IPS-11a (cell line): ENCODE results near the gene SERP1.

Experiments
- H3K4me3 ChIP-seq: one replicate; pipeline ENCODE4 v1.5.1; 2013; ENCODE audit warnings: low read depth, low read length, control low read depth

Gene SERP1

DNA sequence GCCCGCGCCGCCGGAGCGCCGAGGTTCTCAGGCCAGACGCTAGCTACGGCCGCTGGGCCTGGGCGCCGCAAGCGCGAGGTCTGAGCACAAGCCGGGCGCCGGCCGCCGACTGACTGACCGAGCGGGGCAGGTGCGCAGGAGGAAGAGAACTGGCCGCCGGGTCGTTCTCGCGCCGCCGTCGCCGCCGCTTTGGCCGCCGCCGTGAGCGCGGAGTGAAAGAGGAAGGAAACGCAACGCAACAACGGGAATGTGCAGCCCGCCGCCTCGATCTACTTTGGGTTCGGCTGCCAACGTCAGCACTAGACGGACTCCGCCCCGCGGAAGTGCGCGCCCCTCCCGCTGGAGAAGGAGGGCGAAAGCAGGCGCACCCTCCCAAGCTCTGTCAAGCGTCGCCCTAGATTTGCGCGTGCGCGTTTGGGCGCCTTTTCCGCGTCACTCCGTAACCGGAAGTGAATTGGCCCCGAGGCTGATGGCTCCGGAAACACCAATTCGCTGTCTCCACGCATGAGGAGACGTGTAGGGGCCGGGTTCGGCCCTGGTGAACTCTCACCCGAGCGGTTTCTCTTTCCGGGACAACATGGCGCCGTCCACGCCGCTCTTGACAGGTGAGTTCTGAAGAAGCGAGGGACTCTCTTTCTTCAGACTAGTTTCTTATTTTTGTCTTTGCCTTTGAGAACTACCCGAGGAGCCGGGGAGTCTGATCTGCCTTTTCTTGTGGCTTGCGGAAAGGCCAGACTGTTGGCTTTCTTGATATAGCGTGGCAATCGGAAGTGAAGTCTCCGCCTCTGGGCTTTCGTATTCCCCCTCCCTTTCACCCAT, at the start of gene SERP1, which contains the start of gene EIF2A:
SERP1 (minus strand) TSS at position 271 of the 819 bp plus-strand sequence. CDS start 361 bp downstream, outside the sequence.
EIF2A (plus strand) TSS at position 562 of the 819 bp plus-strand sequence; CDS start at position 578, 16 bp downstream.
- peak within 1 kb of the TSS; percentile 95 for H3K4me3 ChIP-seq

DNA sequence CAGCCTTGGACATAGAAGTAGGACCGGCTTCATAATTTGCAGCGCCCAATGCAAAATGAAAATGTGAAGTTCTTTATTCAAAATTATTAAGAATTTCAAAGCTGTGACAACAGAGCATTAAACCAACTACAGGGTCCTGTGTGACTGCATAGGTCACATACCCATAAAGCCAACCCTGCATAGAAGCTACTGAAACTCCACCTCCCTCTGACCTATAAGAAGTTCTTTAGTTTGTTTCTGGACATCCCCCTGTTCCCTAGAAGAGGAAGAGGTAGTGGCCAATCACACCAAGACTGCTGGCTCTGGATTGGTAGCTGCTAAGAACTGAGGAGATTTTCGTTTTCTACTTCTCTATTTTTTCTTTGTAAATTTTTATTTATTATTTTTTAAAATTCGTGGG, 47.9 kb upstream of the SERP1 start:
- no peak overlapping the region for H3K4me3 ChIP-seq

DNA sequence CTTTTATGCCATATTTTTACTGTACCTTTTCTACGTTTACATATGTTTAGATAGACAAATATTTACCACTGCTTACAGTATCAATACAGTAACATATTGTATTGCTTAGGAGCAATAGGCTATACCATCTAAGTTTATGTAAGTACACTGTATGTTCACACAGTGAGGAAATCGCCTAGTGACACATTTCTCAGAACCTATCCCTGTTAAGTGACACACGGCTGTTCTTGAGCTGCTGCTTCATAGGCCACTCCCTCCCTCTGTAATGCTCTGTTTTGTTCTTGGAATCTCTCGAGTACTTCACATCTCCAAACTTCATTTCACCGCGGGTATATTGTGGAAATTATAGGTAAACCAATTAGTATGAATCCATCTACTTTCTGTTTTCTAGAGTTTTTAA, 43.5 kb upstream of the SERP1 start:
- no peak overlapping the region for H3K4me3 ChIP-seq

DNA sequence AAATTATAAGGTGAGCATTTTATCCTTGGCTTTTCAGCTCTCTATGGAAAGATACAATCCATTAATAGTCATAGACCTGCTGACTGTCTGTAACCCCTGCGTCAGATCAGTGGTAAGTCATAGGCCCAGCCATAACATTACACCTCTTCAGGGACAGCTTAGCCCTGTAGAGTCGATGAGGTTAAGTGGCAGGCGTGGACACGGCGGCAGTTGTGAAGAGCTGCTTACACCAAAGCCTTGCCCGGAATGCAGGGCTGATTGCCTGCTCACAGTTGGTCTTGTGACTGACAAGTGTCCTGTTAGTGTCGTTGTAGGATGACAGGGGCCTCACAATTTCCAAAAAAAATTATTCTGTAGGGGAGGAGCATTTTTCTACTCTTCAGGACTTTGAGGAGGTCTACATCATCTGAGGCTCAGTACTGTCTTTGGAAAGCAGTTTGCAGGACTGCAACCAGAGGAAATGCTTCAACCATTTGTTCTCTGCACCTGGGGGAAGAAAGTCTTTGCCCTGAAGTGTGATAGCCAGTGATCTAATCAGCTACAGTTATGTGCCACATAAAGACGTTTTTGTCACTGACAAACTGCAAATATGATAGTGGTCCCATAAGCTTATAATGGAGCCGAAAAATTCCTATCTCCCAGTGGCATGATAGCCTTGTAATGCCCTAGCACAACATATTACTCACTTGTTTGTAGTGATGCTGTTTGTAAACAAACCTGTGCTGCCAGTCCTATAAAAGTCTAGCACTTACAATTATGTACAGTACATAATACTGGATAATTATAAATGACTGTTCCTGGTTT, 41.9 kb upstream of the SERP1 start:
- no peak overlapping the region for H3K4me3 ChIP-seq

DNA sequence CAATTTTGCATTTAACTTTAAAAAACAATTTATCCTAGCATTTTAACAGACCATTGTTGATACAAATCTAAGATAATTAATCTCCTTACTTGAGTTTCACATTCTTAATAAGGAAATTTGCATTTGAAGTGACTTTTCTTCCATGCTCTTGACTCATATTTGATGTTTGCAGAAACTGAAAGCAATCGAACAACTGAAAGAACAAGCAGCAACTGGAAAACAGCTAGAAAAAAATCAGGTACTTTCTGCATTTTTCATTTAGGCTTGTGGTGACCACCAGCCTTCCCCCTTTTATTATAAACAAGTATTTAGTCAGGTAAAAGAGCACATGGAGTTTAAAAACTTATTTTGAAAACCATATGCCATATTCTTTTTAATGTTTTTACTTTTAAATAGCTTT, 36.7 kb upstream of the SERP1 start:
- H3K4me3 ChIP-seq: no peak overlapping the region

DNA sequence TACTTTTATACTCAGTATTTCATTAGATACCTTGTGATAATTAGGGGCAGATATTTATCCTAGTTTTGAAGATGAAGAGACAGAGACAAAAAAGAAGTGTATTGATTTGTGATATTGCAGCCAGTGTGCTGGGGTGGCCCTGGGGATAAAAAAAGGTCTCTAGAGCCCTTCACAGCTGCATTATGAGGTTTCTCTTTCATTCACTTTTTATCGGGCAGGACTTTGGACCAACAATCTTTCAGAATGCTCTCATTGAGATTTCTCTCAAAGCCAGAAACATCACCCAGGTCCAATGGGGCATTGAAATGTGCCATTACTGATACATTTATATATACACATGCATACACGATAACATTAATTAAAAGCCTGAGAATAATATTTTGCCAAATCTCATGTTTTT, 36.3 kb upstream of the SERP1 start:
- H3K4me3 ChIP-seq: no peak overlapping the region

DNA sequence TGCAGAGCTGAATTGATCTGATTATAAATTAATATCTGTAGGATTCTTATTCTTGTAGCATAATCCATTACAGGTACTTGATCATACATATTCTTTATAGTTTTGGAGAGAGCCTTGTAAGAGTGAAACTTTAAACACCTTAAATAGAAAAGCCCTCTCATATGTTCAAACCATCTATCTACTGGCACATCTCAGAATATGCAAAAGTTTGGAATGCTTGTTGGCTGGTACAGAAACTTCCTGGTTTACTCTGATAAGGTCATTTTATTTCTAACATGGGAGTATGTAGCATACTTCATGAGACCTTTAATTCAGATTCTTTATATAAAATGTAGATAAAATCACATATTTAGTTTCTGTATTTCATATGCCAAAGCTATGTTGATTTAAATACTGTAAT, 34.9 kb upstream of the SERP1 start:
- no peak overlapping the region for H3K4me3 ChIP-seq

DNA sequence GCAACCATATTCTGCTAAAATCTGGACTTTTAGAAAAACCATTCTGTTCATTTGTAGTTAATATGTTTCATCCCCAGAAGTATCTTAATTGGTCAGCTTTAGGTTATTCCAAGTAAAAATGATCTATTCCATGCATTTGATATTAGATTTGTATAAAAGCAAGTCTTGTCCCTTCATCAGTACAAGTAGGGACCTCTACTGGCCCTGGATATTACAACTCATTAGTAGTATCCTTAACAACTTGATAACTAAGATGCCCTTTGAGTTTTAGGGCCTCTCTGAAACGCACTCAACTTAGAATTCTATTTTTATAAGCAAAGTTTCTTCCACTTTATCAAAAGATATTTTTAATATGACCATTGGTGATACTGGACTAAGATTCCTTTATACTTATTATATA, 31.6 kb upstream of the SERP1 start:
- H3K4me3 ChIP-seq: no peak overlapping the region

DNA sequence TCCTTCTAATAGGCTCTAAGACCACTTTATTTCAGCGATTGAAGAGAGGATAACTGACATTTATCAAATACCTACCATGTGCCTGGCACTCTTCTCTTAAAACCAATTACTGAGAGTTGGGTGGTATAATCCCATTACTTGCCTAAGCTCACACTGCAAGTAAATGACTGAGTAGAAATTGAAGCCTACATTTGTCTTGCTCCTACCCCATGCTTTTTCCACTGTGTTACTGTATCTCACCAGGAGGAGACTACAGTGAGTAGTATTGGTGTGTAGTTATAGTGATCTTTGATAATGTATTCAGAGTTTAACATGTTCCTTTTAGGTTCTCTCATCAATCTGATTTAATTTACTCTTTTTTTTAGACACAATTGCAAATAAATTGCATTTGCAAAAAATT, 21.0 kb upstream of the SERP1 start:
- no peak overlapping the region for H3K4me3 ChIP-seq

DNA sequence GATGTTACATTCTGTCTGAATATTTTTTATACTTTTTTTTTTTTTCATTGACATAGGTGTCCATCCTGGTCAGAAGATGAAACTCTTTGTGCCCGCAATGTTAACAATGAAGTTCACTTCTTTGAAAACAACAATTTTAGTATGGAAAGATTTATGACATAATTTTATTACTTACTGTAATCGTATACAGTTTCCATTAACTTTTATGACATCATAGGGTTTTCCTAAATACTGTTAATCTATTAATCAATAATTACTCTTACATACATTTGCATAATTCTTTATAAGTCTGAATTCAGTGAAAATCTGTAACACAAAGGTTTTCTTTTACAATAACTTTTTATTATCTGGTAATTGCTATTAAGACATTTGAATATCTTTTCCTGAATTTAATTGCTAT, 17.9 kb upstream of the SERP1 start:
- no peak overlapping the region for H3K4me3 ChIP-seq

DNA sequence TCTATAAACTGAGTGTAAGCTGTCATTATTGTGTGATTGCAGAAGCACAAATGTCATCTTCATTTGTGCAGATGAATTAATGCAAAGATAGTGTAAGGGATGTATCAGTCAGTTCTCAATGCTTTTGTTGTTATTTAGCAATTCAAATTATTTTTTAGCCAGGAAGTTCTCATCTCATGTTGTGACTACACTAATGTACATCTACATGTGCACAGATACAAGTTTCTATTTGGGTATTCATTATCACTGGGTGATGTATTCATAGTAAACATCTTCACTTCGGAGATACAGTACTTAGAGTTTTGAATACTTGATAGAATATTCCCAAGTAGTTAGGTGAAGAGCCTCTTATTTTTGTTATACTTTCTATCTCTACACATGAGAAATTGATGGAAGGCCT, 11.4 kb upstream of the SERP1 start:
- H3K4me3 ChIP-seq: no peak overlapping the region

DNA sequence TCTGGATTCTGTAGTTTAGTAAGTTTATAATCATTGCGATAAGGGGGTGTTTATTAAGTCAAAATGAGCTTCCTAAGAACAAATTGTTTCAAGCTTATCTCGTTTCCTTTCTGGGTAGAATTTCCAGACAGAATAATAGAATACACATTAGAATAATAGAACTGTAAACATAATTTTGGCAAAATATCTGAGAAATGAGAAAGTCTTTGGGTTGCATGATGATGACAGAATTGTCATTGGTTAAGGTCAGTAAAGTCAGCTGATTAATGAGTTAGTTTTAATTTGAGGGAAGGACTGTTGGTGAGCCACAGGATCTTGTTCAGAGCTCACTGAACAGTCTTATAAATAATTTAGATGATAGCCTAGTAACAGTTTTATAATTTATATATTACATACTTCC, 10.5 kb upstream of the SERP1 start:
- H3K4me3 ChIP-seq: no peak overlapping the region

DNA sequence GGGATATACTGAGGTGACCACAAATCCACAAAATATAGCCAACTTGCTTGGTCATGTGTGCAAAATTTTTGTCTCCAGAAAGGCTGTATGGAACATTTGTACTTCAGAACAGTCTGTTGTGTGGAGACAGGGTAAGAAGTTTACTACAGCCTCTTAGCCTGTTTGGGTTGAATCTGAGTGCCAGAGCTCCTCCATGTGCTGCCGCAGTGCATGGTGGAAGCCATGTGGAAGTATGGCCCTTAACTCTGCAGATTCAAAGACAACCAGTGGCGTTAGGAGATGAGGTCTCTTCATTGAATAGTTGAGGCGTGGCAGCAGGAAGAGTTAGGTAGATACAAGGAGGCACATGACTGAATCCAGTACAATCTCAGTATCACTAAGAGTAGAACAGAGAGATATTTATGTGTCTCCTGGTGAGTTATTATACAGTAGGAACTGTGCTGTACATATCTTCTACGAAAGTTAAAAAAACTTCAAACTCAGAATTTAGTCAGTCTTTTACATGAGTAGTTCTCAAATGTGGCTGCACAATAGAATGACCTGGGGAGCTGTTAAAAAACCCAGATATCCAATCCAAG, 9.7 kb upstream of the SERP1 start:
- H3K4me3 ChIP-seq: no peak overlapping the region

DNA sequence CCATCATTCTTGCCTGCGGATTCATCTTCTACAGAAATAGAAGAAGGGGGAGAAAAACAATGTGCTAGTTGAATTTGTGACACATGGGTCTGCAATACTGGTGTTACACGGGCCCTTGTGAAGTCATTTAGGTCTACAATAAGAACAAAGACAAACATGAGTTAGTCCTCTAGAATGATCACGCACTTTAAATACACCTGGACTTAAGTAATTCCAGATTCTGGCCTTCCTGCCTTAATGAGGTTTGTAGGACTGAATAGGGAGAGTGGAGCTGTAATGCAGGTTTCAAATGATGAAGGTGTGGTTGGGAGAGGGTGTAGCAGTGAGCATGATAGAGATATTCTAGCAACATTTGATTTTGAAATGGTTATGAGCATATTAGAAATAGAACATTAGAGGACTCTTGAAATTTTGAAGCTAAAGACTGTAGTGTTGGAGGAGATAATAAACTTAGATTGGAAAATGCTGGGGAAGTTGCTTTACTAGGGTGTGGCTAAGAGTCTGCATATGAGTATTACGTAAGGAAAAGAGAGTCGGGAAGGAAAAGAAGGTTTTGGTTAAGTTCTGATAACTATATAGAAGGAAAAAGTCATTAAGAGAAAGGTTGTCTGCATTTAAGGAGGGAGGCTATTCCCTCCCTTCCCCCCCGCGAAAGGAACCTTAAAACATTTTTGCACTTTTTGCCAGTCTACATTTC, 897 bp upstream of the SERP1 start:
- H3K4me3 ChIP-seq: peak overlapping the region; percentile 95

DNA sequence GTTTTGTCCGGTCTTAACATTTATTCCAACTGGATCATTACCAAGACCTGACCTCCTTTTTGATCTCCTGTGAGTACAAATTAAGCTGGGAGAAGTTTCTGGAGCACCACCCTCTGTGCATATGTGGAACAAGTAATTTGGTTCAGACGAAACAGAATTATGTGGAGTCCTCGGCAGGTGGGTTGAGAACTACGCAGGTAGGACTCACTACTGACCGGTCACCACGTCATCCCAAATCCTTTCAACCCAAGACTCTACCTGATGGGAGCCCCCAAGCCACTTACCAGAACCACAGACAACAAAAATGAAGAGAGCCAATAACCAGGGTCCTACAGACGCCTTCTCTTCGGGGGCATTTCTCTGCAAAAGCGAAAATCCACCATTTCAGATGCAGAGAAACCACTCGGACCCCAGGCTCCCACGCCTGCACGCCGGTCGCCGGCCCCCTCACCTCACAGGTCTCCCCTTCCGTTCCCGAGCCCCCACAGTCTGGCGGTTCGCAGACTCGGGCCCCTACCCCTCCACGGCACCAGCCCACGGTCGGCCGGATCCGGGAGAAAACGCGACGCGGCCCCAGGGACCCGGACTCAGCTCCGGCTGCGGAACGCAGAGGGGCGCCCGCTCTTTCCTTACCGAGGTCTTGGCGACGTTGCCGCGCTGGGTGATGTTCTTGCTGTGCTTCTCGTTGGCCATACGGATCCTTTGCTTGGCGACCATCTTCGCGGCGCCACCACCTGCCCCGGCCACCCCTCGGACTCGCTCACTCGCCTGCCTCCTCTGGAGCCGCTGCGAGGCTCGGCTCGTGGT, 674 bp downstream of the SERP1 start:
- H3K4me3 ChIP-seq: peak overlapping the region; percentile 95

DNA sequence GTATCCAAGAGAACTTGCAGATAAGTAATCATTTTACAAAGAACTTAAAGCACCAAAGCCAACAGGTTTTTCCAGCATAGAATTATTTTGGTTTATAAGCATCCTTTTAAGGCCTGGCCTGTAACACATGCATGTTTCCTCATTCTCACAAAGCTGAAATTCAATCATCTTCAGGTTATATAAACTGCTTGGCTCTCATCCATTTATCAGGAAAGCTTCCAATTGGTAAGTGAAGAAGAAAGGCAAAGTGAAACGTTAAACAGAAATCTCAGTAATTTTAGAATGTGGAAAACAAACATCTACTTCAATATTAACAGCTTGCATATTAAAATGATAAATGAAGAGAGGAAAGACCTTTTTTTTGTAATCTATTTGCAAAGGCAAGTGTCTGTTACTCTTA, 1.6 kb downstream of the SERP1 start:
- peak overlapping the region; percentile 95 for H3K4me3 ChIP-seq

DNA sequence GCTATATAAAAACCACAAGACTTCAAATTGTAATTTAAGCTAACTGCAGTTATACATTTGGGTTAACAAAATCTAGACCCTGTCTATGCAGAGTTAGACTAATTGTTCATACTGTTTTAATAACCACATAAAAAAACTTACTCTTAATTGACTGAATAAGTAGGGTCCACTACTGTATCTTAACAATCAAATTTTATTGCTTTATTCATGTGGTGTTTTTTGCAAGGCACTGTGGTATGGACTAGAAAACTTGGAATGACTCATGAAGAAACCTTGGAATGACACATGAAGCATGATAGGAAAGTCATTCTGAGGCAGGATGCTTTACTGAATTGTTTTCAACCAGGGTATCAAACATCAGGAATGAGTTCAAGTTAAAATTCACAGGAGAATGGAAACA, 2.3 kb downstream of the SERP1 start:
- no peak overlapping the region for H3K4me3 ChIP-seq

DNA sequence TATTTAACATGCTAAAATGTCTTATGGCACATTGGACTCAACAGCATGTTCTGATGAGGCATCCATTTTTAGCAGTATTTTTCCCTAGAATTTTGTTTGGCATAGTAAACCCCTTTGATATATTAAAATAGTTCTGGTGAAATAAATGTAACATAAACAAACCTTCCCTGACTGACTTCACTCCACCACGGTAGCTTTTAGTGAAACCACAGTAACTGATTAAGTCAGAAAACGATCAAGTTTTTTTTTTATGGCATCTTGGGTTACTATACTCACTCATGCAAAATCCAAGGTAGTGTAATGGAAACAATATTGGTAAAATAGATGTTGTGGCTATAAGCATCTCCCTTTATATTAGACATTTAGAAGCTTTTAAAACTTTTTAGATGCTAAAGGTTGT, 2.8 kb downstream of the SERP1 start:
- no peak overlapping the region for H3K4me3 ChIP-seq

DNA sequence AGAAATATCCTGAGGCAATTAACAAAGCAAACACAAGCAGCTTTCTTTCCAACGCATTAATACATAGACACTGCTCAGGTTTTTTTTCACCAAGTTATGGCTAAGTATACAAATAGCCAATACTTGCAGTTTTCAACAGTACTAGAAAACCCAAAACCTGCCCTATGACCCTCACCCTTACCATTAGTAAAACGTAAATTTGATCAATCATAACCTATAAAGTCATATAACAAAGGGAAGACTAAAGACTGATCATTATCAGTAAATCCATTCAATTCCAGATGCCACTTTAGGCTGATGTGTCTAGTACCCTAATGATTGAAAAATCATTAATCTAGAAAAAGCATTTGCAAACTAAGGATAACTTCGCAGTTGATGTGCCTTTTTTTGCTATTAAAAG, 3.2 kb downstream of the SERP1 start:
- H3K4me3 ChIP-seq: no peak overlapping the region

DNA sequence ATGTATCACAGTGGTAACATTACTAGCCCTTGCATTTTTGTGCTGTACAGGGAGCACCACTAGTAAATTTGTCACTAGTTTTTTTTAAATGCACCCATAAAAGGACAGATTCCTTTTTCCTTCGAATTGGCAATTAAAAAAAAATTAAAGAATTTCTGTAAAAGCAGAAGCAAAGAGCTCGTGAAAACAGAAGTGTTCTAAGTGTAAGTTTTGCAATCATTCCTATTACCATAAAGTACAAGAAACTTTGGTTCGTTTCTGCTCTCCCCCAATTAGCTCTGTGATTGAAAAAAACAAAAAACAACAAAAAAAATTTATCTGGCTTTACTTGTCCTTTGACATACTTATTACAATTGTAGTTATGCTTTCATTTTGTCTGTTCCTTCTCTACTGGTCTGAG, 5.3 kb downstream of the SERP1 start:
- no peak overlapping the region for H3K4me3 ChIP-seq
